ENCODE data around the gene PCDHGA3. TPM values are rescaled to one million over a fixed set of nuclear protein-coding genes. Genes with fewer than 3 reads are reported as not detected.

The PCDHGA3 gene
- total RNA-seq, 1 experiment from 2014 or later: 1.3 TPM

GRCh38 chr5:141382469-141383294, 39.1 kb downstream of the PCDHGA3 start, which contains the start of gene PCDHGA7:
PCDHGA7 (plus strand) TSS chr5:141382742; CDS start chr5:141382900, 158 bp downstream.
- Mint-ChIP-seq H3K4me3 (peak within 1 kb of the TSS; percentile 84), H3K27ac (peak within 1 kb of the TSS; percentile 74; the same call in 1 of the 2 replicates), H3K4me1 (no peaks in the 10 kb centered on the region), H3K27me3 (ENCODE audit: low read depth) (peaks cover 18% of the 10 kb centered on the region), H3K36me3 (peaks cover 30% of the 10 kb centered on the region), H3K9me3 (peaks cover 42% of the 10 kb centered on the region)
- ChIA-PET POLR2A (no interaction called here), CTCF (interaction anchor here (0.6 to 1.9 kb wide), 12 partner anchors 12 to 247 kb away, joined by 3 to 5 read pairs (median 4); partner anchors contain the start of genes PCDHB14, PCDHB15, PCDHB5 and PCDHGA10)
- TF ChIP-seq USF2 (CRISPR knock-in tag; IDR thresholded peaks at IDR 0.05): no peak
- ATAC-seq (no peak), DNase-seq (ENCODE audit: low spot score) (no peak)

- DNase-seq (ENCODE audit: low spot score): no peak
- Mint-ChIP-seq H3K27me3 (ENCODE audit: low read depth) (peaks cover 20% of the 10 kb centered on the region), H3K27ac (no peak overlapping the region), H3K9me3 (peaks cover 44% of the 10 kb centered on the region), H3K4me1 (0 out of 2 replicates have a peak, but pooled peaks cover under 1% of the 10 kb centered on the region), H3K36me3 (peaks cover 33% of the 10 kb centered on the region), H3K4me3 (peak overlapping the region; percentile 84)
- TF ChIP-seq ZNF281 (CRISPR knock-in tag; IDR thresholded peaks at IDR 0.05) (no peak), ZNF232 (CRISPR knock-in tag; IDR thresholded peaks at IDR 0.05) (no peak), OVOL2 (CRISPR knock-in tag; IDR thresholded peaks at IDR 0.05; ENCODE audit: borderline replicate concordance) (no peak), E2F4 (CRISPR knock-in tag; IDR thresholded peaks at IDR 0.05; ENCODE audit: borderline replicate concordance, low read depth) (no peak), SMAD3 (CRISPR knock-in tag; IDR thresholded peaks at IDR 0.05; ENCODE audit: borderline replicate concordance) (no peak), RORB (CRISPR knock-in tag; IDR thresholded peaks at IDR 0.05) (no peak), MAX (CRISPR knock-in tag; IDR thresholded peaks at IDR 0.05) (no peak), IRF1 (CRISPR knock-in tag; IDR thresholded peaks at IDR 0.05) (no peak), ZNF671 (CRISPR knock-in tag; IDR thresholded peaks at IDR 0.05) (no peak), FOXP4 (CRISPR knock-in tag; IDR thresholded peaks at IDR 0.05) (no peak), CREM (CRISPR knock-in tag; IDR thresholded peaks at IDR 0.05) (no peak), NFATC4 (CRISPR knock-in tag; IDR thresholded peaks at IDR 0.05) (no peak), CREB1 (CRISPR knock-in tag; IDR thresholded peaks at IDR 0.05) (no peak), SOX15 (CRISPR knock-in tag; IDR thresholded peaks at IDR 0.05) (no peak), JUN (CRISPR knock-in tag; IDR thresholded peaks at IDR 0.05) (no peak), MXD4 (CRISPR knock-in tag; IDR thresholded peaks at IDR 0.05; ENCODE audit: borderline replicate concordance) (no peak), E2F1 (CRISPR knock-in tag; IDR thresholded peaks at IDR 0.05) (no peak), ERG (CRISPR knock-in tag; IDR thresholded peaks at IDR 0.05) (no peak)
- ATAC-seq: no peak
- CTCF ChIA-PET: interaction anchor here (0.8 to 1.9 kb wide), 10 partner anchors 13 to 248 kb away, joined by 3 to 5 read pairs (median 4); partner anchors contain the start of genes PCDHB14, PCDHB15, PCDHB5 and PCDHGA10
- POLR2A ChIA-PET: no interaction called here
Observed at GRCh38 chr5:141383345-141383744, 39.7 kb downstream of the PCDHGA3 start.
